A549 treated with CpdA at 1 μM for 4 hours (cell line): ENCODE data around the gene PAX1. TPM values are rescaled to one million over a fixed set of nuclear protein-coding genes. Genes with fewer than 3 reads are reported as not detected.

Experiments
- total RNA-seq: library from RNA; stranded (reverse); fragments of 200-300 nt; extraction: Qiagen RNA extraction; gene quantifications from 5 replicates; pipeline ENCODE4 v1.2.3, GENCODE V29; 2022; ENCODE audit warnings: low read depth

Gene PAX1
- total RNA-seq, result 0.09 TPM in 1 of 5 replicates, not detected in the others

DNA sequence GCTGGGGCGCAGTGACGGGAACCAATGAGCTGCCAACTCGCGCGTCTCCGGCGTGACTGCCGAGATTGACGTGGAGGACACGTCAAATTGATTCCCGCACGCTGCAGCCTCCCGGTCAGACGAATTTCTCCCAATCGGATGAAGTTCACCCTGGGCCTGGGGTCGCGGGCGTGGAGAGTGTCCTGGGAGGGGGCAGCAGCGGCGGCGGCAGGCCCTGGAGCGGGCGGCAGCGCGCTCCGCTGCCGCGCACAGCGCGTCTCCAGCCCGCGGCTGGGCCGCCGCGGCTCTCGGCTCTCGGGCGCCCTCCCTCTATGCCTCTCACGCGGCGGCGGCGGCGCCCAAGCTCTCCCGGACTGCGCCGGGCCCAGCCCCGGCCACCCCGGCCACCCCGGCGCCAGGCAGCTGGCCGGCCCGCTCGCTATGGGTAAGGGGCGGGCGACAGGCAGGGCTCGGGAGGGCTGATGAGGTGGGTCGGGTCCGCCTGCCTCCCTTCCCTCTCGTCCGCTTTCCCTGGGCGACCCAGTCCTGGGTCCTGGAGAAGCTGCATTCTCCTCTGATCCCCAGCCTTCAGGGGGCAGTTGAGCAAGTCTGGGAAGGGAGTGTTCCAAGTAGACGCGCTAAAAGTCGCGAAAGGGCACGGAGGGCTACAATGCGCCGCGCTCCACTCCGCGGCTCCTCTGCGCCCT, at the start of gene PAX1:
TSS of gene PAX1 (plus strand) at position 90 of the 686 bp plus-strand sequence. CDS start at position 139, 49 bp downstream.

Other genes with a start within 250 kb of the PAX1 start
- gene NKX2-2, start 191.6 kb upstream of the PAX1 start, total RNA-seq, result not detected in 5 replicates